HepG2 (cell line): ENCODE measurements around the gene SH3D19. TPM values are rescaled to one million over a fixed set of nuclear protein-coding genes. Genes with fewer than 3 reads are reported as not detected.

Source experiments
- AKAP8 ChIP-seq: sonication (generic); formaldehyde crosslinking; IDR thresholded peaks from 2 replicates; pipeline ENCODE4 v1.5.1; 2020; ENCODE audit warnings: mild to moderate bottlenecking, missing genetic modification reagents
- GPN1 ChIP-seq: sonication (generic); formaldehyde crosslinking; IDR thresholded peaks from 2 replicates; pipeline ENCODE4 v1.5.1; 2020; ENCODE audit warnings: missing genetic modification reagents, borderline replicate concordance
- HMGA1 ChIP-seq: sonication (generic); formaldehyde crosslinking; conservative IDR thresholded peaks from 2 replicates; pipeline ENCODE4 v1.4.0; 2020; ENCODE audit warnings: missing genetic modification reagents
- MATR3 ChIP-seq: sonication (generic); formaldehyde crosslinking; IDR thresholded peaks from 2 replicates; pipeline ENCODE4 v1.4.0; 2020; ENCODE audit warnings: missing genetic modification reagents
- MEIS2 ChIP-seq: sonication (generic); formaldehyde crosslinking; IDR thresholded peaks from 2 replicates; pipeline ENCODE4 v1.9.0; 2021; ENCODE audit warnings: mild to moderate bottlenecking, missing genetic modification reagents
- MTA3 ChIP-seq: sonication (generic); formaldehyde crosslinking; IDR thresholded peaks from 2 replicates; pipeline ENCODE4 v1.4.0; 2020; ENCODE audit warnings: missing genetic modification reagents
- NAIF1 ChIP-seq: sonication (generic); formaldehyde crosslinking; IDR thresholded peaks from 2 replicates; pipeline ENCODE4 v1.5.0; 2020; ENCODE audit warnings: mild to moderate bottlenecking, missing genetic modification reagents, borderline replicate concordance
- NFIB ChIP-seq: sonication (generic); formaldehyde crosslinking; IDR thresholded peaks from 2 replicates; pipeline ENCODE4 v1.9.0; 2021; ENCODE audit warnings: missing genetic modification reagents, mild to moderate bottlenecking, borderline replicate concordance
- POLR2AphosphoS5 ChIP-seq: IDR thresholded peaks from 2 replicates; pipeline ENCODE4 v1.6.1; 2012; ENCODE audit warnings: low read depth, low read length
- SALL1 ChIP-seq: sonication (generic); formaldehyde crosslinking; IDR thresholded peaks from 2 replicates; pipeline ENCODE4 v1.8.0; 2022; ENCODE audit warnings: mild to moderate bottlenecking, missing genetic modification reagents
- SIN3B ChIP-seq: fragments of 150-350 bp; IDR thresholded peaks from 2 replicates; pipeline ENCODE4 v1.6.1; 2014; ENCODE audit warnings: low read length
- SUZ12 ChIP-seq: fragments of 150-350 bp; IDR thresholded peaks from 2 replicates; pipeline ENCODE4 v1.6.1; 2014; ENCODE audit warnings: low read depth, low read length
- SYNCRIP ChIP-seq: fragments of 200-400 bp; formaldehyde crosslinking; IDR thresholded peaks from 2 replicates; pipeline ENCODE4 v1.6.1; 2018; ENCODE audit warnings: mild to moderate bottlenecking, low read depth, low read length; ENCODE audit not compliant: insufficient read depth
- ZBTB3 ChIP-seq: sonication (generic); formaldehyde crosslinking; IDR thresholded peaks from 2 replicates; pipeline ENCODE4 v1.4.0; 2020; ENCODE audit warnings: low read depth, mild to moderate bottlenecking, moderate library complexity, missing genetic modification reagents, borderline replicate concordance
- ZNF224 ChIP-seq: sonication (generic); formaldehyde crosslinking; IDR thresholded peaks from 2 replicates; pipeline ENCODE4 v1.5.0; 2020; ENCODE audit warnings: mild to moderate bottlenecking, missing genetic modification reagents
- ZNF451 ChIP-seq: sonication (generic); formaldehyde crosslinking; IDR thresholded peaks from 2 replicates; pipeline ENCODE4 v1.5.0; 2020; ENCODE audit warnings: mild to moderate bottlenecking, missing genetic modification reagents
- ZNF557 ChIP-seq: sonication (generic); formaldehyde crosslinking; IDR thresholded peaks from 2 replicates; pipeline ENCODE4 v1.4.0; 2020; ENCODE audit warnings: missing genetic modification reagents
- ZNF761 ChIP-seq: sonication (generic); formaldehyde crosslinking; conservative IDR thresholded peaks from 2 replicates; pipeline ENCODE4 v1.4.0; 2020; ENCODE audit warnings: mild to moderate bottlenecking, missing genetic modification reagents
- polyA plus RNA-seq, 8 experiments: library from polyadenylated mRNA; depleted of rRNA in 3 of 8; stranded (reverse) in 7 of 8; unstranded in 1 of 8; fragments of >200 nt; fragmentation: Illumina TruSeq in 4 of 8; extraction: Trizol in 4 of 8; gene quantifications; 2 replicates each; pipeline versions ENCODE4 v1.2.1 to v1.2.3, GENCODE V29; 2011 to 2016; ENCODE audit warnings: low read depth in 4 of 8, missing spikeins in 1 of 8, mixed read lengths in 1 of 8; ENCODE audit not compliant: insufficient read depth in 1 of 8
- total RNA-seq, 5 experiments: library from RNA; depleted of rRNA; stranded (reverse); fragments of >200 nt; fragmentation: Illumina TruSeq; extraction: Trizol; gene quantifications; 2 replicates each; pipeline ENCODE4 v1.2.3, GENCODE V29; 2016; ENCODE audit warnings: low read depth in 1 of 5
- TF ChIP-seq, protein P1 (sequence below): IDR thresholded peaks from 2 replicates; pipeline ENCODE4 v1.6.1; 2016; ENCODE audit warnings: control low read depth
- TF ChIP-seq, protein P2 (sequence below): sonication (generic); formaldehyde crosslinking; conservative IDR thresholded peaks from 2 replicates; pipeline ENCODE4 v1.8.0; 2022; ENCODE audit warnings: low read depth, missing genetic modification reagents
- TF ChIP-seq, protein P3 (sequence below): sonication (generic); formaldehyde crosslinking; IDR thresholded peaks from 2 replicates; pipeline ENCODE4 v1.4.0; 2020; ENCODE audit warnings: missing genetic modification reagents, borderline replicate concordance

SH3D19 gene
- total and polyA plus RNA-seq, 2 of the 13 experiments (the other 11 are each of a cell fraction or from before 2014, with no cell fraction given), result 31.2 to 38.0 TPM

DNA sequence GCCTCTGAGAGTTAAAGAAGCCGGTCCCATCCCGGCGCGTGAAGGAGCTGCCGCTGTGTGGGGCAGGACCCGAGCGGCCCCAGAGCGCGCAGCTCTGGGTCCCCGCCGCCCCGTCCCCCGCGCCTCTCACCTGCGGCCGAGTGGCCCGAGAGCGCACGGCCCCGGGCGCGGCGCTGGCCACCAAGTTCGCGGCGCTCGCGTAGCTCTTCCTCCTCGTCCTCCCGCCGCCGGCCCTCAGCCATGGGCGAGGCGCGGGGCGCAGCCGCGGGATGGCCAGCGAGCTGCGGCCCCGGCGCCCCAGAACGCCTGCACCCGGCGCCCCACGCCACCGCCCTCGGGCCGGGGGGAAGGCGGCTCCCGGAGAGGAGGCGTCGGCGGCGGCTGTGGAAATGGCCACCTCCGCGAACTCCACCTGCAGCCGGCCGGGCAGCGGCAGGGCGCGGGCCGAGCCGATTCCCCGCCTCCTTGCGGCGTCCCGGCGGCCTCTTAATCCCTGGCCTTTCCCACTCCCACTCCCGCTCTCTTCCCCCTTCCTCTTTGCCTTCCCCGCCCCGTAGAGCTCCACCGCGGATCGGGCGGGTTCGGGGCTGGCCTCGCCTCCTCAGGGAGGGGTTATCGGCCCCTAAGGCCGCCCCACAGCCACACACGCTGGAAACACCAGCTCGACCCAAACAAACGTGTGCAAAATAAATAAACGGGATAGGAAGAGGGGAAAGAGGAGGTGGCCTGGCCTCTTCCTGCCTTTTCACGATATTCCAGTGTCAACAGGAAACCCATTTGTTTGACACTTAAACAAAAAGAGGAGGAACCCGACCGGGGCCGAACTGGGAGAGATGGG lies at the start of gene SH3D19 (continued):
- TF ChIP-seq NFIB (CRISPR knock-in tag), result no peak
- TF ChIP-seq, protein P1, sequence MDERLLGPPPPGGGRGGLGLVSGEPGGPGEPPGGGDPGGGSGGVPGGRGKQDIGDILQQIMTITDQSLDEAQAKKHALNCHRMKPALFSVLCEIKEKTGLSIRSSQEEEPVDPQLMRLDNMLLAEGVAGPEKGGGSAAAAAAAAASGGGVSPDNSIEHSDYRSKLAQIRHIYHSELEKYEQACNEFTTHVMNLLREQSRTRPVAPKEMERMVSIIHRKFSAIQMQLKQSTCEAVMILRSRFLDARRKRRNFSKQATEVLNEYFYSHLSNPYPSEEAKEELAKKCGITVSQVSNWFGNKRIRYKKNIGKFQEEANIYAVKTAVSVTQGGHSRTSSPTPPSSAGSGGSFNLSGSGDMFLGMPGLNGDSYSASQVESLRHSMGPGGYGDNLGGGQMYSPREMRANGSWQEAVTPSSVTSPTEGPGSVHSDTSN (CRISPR knock-in tag), result 0 out of 2 replicates have a peak, but pooled peaks have one; percentile 6
- no peak for TF ChIP-seq ZBTB3 (CRISPR knock-in tag)
- no peak for TF ChIP-seq MATR3 (CRISPR knock-in tag)
- peak; percentile 89 for TF ChIP-seq NAIF1 (CRISPR knock-in tag)
- no peak; the same call in 1 of the 2 replicates for TF ChIP-seq ZNF761 (CRISPR knock-in tag)
- TF ChIP-seq SALL1 (CRISPR knock-in tag), result peak; percentile 94
- TF ChIP-seq SYNCRIP, result no peak
- peak; percentile 69 for TF ChIP-seq POLR2AphosphoS5
- TF ChIP-seq ZNF451 (CRISPR knock-in tag), result peak; percentile 83
- TF ChIP-seq, protein P2, sequence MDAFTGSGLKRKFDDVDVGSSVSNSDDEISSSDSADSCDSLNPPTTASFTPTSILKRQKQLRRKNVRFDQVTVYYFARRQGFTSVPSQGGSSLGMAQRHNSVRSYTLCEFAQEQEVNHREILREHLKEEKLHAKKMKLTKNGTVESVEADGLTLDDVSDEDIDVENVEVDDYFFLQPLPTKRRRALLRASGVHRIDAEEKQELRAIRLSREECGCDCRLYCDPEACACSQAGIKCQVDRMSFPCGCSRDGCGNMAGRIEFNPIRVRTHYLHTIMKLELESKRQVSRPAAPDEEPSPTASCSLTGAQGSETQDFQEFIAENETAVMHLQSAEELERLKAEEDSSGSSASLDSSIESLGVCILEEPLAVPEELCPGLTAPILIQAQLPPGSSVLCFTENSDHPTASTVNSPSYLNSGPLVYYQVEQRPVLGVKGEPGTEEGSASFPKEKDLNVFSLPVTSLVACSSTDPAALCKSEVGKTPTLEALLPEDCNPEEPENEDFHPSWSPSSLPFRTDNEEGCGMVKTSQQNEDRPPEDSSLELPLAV (CRISPR knock-in tag), result no peak
- 0 out of 2 replicates have a peak, but pooled peaks have one; percentile 55 for TF ChIP-seq AKAP8 (CRISPR knock-in tag)
- no peak for TF ChIP-seq SUZ12
- TF ChIP-seq HMGA1 (CRISPR knock-in tag), result no peak
- peak; percentile 31; the same call in 1 of the 2 replicates for TF ChIP-seq ZNF224 (CRISPR knock-in tag)
- no peak for TF ChIP-seq SIN3B
- TF ChIP-seq MEIS2 (CRISPR knock-in tag), result 0 out of 2 replicates have a peak, but pooled peaks have one; percentile 73
- no peak for TF ChIP-seq MTA3
- TF ChIP-seq, protein P3, sequence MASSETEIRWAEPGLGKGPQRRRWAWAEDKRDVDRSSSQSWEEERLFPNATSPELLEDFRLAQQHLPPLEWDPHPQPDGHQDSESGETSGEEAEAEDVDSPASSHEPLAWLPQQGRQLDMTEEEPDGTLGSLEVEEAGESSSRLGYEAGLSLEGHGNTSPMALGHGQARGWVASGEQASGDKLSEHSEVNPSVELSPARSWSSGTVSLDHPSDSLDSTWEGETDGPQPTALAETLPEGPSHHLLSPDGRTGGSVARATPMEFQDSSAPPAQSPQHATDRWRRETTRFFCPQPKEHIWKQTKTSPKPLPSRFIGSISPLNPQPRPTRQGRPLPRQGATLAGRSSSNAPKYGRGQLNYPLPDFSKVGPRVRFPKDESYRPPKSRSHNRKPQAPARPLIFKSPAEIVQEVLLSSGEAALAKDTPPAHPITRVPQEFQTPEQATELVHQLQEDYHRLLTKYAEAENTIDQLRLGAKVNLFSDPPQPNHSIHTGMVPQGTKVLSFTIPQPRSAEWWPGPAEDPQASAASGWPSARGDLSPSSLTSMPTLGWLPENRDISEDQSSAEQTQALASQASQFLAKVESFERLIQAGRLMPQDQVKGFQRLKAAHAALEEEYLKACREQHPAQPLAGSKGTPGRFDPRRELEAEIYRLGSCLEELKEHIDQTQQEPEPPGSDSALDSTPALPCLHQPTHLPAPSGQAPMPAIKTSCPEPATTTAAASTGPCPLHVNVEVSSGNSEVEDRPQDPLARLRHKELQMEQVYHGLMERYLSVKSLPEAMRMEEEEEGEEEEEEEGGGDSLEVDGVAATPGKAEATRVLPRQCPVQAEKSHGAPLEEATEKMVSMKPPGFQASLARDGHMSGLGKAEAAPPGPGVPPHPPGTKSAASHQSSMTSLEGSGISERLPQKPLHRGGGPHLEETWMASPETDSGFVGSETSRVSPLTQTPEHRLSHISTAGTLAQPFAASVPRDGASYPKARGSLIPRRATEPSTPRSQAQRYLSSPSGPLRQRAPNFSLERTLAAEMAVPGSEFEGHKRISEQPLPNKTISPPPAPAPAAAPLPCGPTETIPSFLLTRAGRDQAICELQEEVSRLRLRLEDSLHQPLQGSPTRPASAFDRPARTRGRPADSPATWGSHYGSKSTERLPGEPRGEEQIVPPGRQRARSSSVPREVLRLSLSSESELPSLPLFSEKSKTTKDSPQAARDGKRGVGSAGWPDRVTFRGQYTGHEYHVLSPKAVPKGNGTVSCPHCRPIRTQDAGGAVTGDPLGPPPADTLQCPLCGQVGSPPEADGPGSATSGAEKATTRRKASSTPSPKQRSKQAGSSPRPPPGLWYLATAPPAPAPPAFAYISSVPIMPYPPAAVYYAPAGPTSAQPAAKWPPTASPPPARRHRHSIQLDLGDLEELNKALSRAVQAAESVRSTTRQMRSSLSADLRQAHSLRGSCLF (CRISPR knock-in tag), result no peak; the same call in 1 of the 2 replicates
- no peak for TF ChIP-seq GPN1 (CRISPR knock-in tag)
- TF ChIP-seq ZNF557 (CRISPR knock-in tag), result peak; percentile 63; the same call in 1 of the 2 replicates
